IMR-90 (cell line): ENCODE measurements around the gene CCPG1.

Source experiments
- CHD1 ChIP-seq: IDR thresholded peaks from 2 replicates; pipeline ENCODE4 v1.6.1; 2012; ENCODE audit warnings: low read depth, low read length, improper control_type of control experiment
- CTCF ChIP-seq: conservative IDR thresholded peaks from 2 replicates; pipeline ENCODE4 v1.5.1; 2012; ENCODE audit warnings: mild to moderate bottlenecking, low read depth, low read length, improper control_type of control experiment
- MAFK ChIP-seq: IDR thresholded peaks from 2 replicates; pipeline ENCODE4 v1.6.1; 2012; ENCODE audit warnings: low read depth, low read length, improper control_type of control experiment
- MXI1 ChIP-seq: IDR thresholded peaks from 2 replicates; pipeline ENCODE4 v1.6.1; 2012; ENCODE audit warnings: low read depth, mild to moderate bottlenecking, low read length, moderate library complexity, borderline replicate concordance
- NFE2L2 ChIP-seq: fragments of 150-350 bp; IDR thresholded peaks from 2 replicates; pipeline ENCODE4 v1.6.1; 2016; ENCODE audit warnings: low read depth, mild to moderate bottlenecking, low read length
- POLR2A ChIP-seq: IDR thresholded peaks from 2 replicates; pipeline ENCODE4 v1.6.1; 2012; ENCODE audit warnings: mild to moderate bottlenecking, low read depth, low read length
- RAD21 ChIP-seq: IDR thresholded peaks from 2 replicates; pipeline ENCODE4 v1.6.1; 2012; ENCODE audit warnings: low read length, improper control_type of control experiment
- RCOR1 ChIP-seq: IDR thresholded peaks from 2 replicates; pipeline ENCODE4 v1.6.1; 2012; ENCODE audit warnings: mild to moderate bottlenecking, low read length, improper control_type of control experiment; ENCODE audit not compliant: insufficient replicate concordance
- SMC3 ChIP-seq: fragments of 150-350 bp; IDR thresholded peaks from 2 replicates; pipeline ENCODE4 v1.6.1; 2016; ENCODE audit warnings: low read depth, mild to moderate bottlenecking, antibody characterized with exemption, low read length, moderate library complexity
- TF ChIP-seq, protein P1 (sequence below): fragments of 150-350 bp; IDR thresholded peaks from 2 replicates; pipeline ENCODE4 v1.6.1; 2016; ENCODE audit warnings: low read depth, mild to moderate bottlenecking, low read length, moderate library complexity, borderline replicate concordance

- TF ChIP-seq RCOR1 (no peak), CTCF (no peak), MXI1 (no peak), POLR2A (no peak), RAD21 (no peak), MAFK (no peak), SMC3 (no peak), CHD1 (no peak), NFE2L2 (no peak)
- TF ChIP-seq, protein P1, sequence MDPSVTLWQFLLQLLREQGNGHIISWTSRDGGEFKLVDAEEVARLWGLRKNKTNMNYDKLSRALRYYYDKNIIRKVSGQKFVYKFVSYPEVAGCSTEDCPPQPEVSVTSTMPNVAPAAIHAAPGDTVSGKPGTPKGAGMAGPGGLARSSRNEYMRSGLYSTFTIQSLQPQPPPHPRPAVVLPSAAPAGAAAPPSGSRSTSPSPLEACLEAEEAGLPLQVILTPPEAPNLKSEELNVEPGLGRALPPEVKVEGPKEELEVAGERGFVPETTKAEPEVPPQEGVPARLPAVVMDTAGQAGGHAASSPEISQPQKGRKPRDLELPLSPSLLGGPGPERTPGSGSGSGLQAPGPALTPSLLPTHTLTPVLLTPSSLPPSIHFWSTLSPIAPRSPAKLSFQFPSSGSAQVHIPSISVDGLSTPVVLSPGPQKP: no peak
Observed at GRCh38 chr15:55457401-55458022, 49.4 kb upstream of the CCPG1 start.
